ENCODE results near the gene SCFD2. TPM values are rescaled to one million over a fixed set of nuclear protein-coding genes. Genes with fewer than 3 reads are reported as not detected.

The SCFD2 gene
- total and polyA plus RNA-seq, 4 donors = 4.3 to 28.8 (median 7.4) TPM

GRCh38 chr4:52880994-52881393 lies 484.9 kb downstream of the SCFD2 start:
- peaks cover 0 to 2% (median under 1%) of the 10 kb centered on the region in 4 donors for H3K36me3 ChIP-seq (ENCODE audit: control insufficient read depth in 4 of 4, insufficient read depth in 3 of 4, low read depth in 1 of 4, low read length in 3 of 4)
- H3K27me3 ChIP-seq (ENCODE audit: control insufficient read depth in 4 of 4, insufficient read depth in 4 of 4, low read length in 3 of 4) = no peaks in the 10 kb centered on the region
- no peak for TF ChIP-seq YY1 (IDR thresholded peaks at IDR 0.05)
- no peak for TF ChIP-seq JUND (IDR thresholded peaks at IDR 0.05)
- TF ChIP-seq RXRA (IDR thresholded peaks at IDR 0.05) = no peak
- no peak for TF ChIP-seq GABPA (IDR thresholded peaks at IDR 0.05 in 1 of 2, conservative IDR thresholded peaks at IDR 0.05 in 1 of 2)
- TF ChIP-seq EGR1 (IDR thresholded peaks at IDR 0.05; ENCODE audit: low read depth in 2 of 2) = no peak
- no peak for TF ChIP-seq SP1 (IDR thresholded peaks at IDR 0.05)
- no peak for TF ChIP-seq FOXA2 (IDR thresholded peaks at IDR 0.05)
- no peak for TF ChIP-seq HNF4G (IDR thresholded peaks at IDR 0.05)
- no peak for TF ChIP-seq ZBTB33 (IDR thresholded peaks at IDR 0.05)
- no peak for TF ChIP-seq NR2F2 (IDR thresholded peaks at IDR 0.05)
- TF ChIP-seq, protein P1, sequence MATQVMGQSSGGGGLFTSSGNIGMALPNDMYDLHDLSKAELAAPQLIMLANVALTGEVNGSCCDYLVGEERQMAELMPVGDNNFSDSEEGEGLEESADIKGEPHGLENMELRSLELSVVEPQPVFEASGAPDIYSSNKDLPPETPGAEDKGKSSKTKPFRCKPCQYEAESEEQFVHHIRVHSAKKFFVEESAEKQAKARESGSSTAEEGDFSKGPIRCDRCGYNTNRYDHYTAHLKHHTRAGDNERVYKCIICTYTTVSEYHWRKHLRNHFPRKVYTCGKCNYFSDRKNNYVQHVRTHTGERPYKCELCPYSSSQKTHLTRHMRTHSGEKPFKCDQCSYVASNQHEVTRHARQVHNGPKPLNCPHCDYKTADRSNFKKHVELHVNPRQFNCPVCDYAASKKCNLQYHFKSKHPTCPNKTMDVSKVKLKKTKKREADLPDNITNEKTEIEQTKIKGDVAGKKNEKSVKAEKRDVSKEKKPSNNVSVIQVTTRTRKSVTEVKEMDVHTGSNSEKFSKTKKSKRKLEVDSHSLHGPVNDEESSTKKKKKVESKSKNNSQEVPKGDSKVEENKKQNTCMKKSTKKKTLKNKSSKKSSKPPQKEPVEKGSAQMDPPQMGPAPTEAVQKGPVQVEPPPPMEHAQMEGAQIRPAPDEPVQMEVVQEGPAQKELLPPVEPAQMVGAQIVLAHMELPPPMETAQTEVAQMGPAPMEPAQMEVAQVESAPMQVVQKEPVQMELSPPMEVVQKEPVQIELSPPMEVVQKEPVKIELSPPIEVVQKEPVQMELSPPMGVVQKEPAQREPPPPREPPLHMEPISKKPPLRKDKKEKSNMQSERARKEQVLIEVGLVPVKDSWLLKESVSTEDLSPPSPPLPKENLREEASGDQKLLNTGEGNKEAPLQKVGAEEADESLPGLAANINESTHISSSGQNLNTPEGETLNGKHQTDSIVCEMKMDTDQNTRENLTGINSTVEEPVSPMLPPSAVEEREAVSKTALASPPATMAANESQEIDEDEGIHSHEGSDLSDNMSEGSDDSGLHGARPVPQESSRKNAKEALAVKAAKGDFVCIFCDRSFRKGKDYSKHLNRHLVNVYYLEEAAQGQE (IDR thresholded peaks at IDR 0.05) = no peak
- TF ChIP-seq, protein P2, sequence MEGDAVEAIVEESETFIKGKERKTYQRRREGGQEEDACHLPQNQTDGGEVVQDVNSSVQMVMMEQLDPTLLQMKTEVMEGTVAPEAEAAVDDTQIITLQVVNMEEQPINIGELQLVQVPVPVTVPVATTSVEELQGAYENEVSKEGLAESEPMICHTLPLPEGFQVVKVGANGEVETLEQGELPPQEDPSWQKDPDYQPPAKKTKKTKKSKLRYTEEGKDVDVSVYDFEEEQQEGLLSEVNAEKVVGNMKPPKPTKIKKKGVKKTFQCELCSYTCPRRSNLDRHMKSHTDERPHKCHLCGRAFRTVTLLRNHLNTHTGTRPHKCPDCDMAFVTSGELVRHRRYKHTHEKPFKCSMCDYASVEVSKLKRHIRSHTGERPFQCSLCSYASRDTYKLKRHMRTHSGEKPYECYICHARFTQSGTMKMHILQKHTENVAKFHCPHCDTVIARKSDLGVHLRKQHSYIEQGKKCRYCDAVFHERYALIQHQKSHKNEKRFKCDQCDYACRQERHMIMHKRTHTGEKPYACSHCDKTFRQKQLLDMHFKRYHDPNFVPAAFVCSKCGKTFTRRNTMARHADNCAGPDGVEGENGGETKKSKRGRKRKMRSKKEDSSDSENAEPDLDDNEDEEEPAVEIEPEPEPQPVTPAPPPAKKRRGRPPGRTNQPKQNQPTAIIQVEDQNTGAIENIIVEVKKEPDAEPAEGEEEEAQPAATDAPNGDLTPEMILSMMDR (IDR thresholded peaks at IDR 0.05; ENCODE audit: low read depth, low read length, missing input control) = no peak
- no peak overlapping the region for H3K27ac ChIP-seq (ENCODE audit: low read depth in 1 of 2, low read length in 2 of 2)
- no peaks in the 10 kb centered on the region for H3K4me1 ChIP-seq (ENCODE audit: control insufficient read depth in 4 of 4, insufficient read depth in 4 of 4, low read length in 3 of 4)
- H3K9ac ChIP-seq (ENCODE audit: low read depth in 1 of 2, low read length in 2 of 2) = no peak overlapping the region
- no peak for DNase-seq (ENCODE audit: low spot score)
- 95% methylated on average over 1 of the region's 1 CpG for WGBS
- H3K9me3 ChIP-seq (ENCODE audit: control insufficient read depth in 4 of 4, low read length in 3 of 4) = no peaks in the 10 kb centered on the region
- H3K4me3 ChIP-seq (ENCODE audit: low read depth in 1 of 3, low read length in 3 of 3) = no peak overlapping the region

DNA sequence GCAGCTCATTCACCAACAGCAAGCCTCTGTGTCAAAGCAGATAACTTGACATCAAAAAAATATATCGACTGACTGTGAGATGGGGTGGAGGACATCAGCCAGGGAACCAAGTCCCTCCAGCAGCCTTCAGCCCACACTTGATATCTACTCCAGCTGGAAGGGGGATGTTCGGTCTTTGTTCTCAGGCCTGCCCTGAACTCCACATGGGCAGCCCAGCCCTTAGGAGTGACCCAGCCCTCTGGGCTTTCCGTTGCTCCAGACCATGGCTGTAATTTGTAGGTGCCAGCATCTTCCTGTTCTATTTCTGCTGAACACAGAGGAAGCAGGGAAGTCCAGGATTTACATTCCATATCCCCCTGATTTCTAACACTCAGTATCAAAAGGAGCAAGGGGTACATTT lies 486.4 kb downstream of the SCFD2 start:
- Histone ChIP-seq H3K9me3 (ENCODE audit: control insufficient read depth in 4 of 4, low read length in 3 of 4) (no peaks in the 10 kb centered on the region), H3K27ac (ENCODE audit: low read depth in 1 of 2, low read length in 2 of 2) (no peak overlapping the region), H3K36me3 (ENCODE audit: control insufficient read depth in 4 of 4, insufficient read depth in 3 of 4, low read depth in 1 of 4, low read length in 3 of 4) (peaks cover 0 to 2% (median under 1%) of the 10 kb centered on the region in 4 donors), H3K9ac (ENCODE audit: low read depth in 1 of 2, low read length in 2 of 2) (no peak overlapping the region), H3K4me3 (ENCODE audit: low read depth in 1 of 3, low read length in 3 of 3) (no peak overlapping the region), H3K27me3 (ENCODE audit: control insufficient read depth in 4 of 4, insufficient read depth in 4 of 4, low read length in 3 of 4) (no peaks in the 10 kb centered on the region), H3K4me1 (ENCODE audit: control insufficient read depth in 4 of 4, insufficient read depth in 4 of 4, low read length in 3 of 4) (no peaks in the 10 kb centered on the region)
- no peak for DNase-seq (ENCODE audit: low spot score)
- 87% methylated on average over 3 of the region's 3 CpGs for WGBS
- TF ChIP-seq, protein P2 (IDR thresholded peaks at IDR 0.05; ENCODE audit: low read depth, low read length, missing input control) = no peak
- TF ChIP-seq HNF4G (IDR thresholded peaks at IDR 0.05) (no peak), ZBTB33 (IDR thresholded peaks at IDR 0.05) (no peak), RAD21 (IDR thresholded peaks at IDR 0.05) (no peak), YY1 (IDR thresholded peaks at IDR 0.05) (no peak), RXRA (IDR thresholded peaks at IDR 0.05) (no peak), MAX (IDR thresholded peaks at IDR 0.05) (no peak)
- TF ChIP-seq, protein P3, sequence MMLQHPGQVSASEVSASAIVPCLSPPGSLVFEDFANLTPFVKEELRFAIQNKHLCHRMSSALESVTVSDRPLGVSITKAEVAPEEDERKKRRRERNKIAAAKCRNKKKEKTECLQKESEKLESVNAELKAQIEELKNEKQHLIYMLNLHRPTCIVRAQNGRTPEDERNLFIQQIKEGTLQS (IDR thresholded peaks at IDR 0.05) = no peak
